K562 (cell line): Measurements from ENCODE around the gene STMP1. TPM values are rescaled to one million over a fixed set of nuclear protein-coding genes. Genes with fewer than 3 reads are reported as not detected.

Source experiments
- ZNF253 ChIP-seq: fragments of 250-450 bp; sonication (Bioruptor Pico); conservative IDR thresholded peaks from 2 replicates; pipeline ENCODE4 v1.6.1; 2021; ENCODE audit warnings: mild to moderate bottlenecking
- polyA plus RNA-seq, 8 experiments: library from polyadenylated mRNA; depleted of rRNA in 4 of 8; stranded (reverse) in 5 of 8; unstranded in 3 of 8; fragments of >200 nt; fragmentation: Nextera tagmentation in 2 of 8; fragmentation: Illumina TruSeq in 1 of 8; extraction: Ambion mirVana in 2 of 8; extraction: Trizol in 1 of 8; gene quantifications; 2 replicates each; pipeline versions ENCODE4 v1.2.1 to v1.2.3, GENCODE V29; 2011 to 2014; ENCODE audit warnings: inconsistent platforms in 1 of 8, missing spikeins in 1 of 8
- total RNA-seq, 7 experiments: library from RNA; depleted of rRNA in 6 of 7; stranded (reverse); fragments of >200 nt in 6 of 7; fragmentation: Illumina TruSeq in 2 of 7; extraction: Trizol in 2 of 7; gene quantifications; 2 replicates each; pipeline versions ENCODE4 v1.2.1 to v1.2.3, GENCODE V29; 2011 to 2021; ENCODE audit warnings: low replicate concordance in 1 of 7
- TF ChIP-seq, protein P1 (sequence below): fragments of 450-650 bp; IDR thresholded peaks from 2 replicates; pipeline ENCODE4 v1.6.1; 2016; ENCODE audit warnings: low read depth

The STMP1 gene
- total and polyA plus RNA-seq, 9 of the 15 experiments (the other 6 are each of a cell fraction or from before 2014, with no cell fraction given), result 10.6 to 249 (median 56.8) TPM

DNA sequence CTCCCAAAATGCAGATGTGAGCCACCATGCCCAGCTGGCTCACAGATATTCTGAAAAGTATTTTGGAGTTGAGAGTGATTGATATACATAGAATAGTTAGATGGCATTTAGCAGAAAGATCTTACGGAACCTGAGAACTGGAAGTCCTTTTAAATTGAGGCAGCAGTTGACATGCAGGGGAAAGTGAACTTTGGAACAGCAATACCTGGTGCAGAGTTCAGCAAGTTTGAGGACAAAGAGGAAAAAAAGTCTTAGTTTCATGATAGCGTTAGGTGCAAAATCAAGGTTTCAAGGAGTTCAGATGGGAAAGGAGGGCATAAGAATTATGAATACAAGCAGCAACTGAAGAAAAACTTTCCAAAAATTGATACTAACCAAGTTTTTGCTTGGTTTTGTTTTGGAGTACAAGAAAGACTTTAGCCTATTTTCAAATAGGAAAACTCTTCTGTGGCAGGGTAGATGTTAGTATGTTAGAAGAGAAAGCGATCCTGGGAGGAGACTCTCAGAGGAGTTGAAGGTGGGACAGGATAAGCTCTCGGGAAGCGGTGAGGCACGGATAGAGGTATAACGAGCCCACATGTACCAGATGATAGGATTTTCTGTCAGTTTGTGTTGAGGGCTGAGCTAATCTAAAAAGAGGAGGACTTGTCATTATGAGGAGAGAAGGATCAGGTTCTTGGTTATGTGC, 28.0 kb upstream of the STMP1 start (continued):
- TF ChIP-seq, protein P1, sequence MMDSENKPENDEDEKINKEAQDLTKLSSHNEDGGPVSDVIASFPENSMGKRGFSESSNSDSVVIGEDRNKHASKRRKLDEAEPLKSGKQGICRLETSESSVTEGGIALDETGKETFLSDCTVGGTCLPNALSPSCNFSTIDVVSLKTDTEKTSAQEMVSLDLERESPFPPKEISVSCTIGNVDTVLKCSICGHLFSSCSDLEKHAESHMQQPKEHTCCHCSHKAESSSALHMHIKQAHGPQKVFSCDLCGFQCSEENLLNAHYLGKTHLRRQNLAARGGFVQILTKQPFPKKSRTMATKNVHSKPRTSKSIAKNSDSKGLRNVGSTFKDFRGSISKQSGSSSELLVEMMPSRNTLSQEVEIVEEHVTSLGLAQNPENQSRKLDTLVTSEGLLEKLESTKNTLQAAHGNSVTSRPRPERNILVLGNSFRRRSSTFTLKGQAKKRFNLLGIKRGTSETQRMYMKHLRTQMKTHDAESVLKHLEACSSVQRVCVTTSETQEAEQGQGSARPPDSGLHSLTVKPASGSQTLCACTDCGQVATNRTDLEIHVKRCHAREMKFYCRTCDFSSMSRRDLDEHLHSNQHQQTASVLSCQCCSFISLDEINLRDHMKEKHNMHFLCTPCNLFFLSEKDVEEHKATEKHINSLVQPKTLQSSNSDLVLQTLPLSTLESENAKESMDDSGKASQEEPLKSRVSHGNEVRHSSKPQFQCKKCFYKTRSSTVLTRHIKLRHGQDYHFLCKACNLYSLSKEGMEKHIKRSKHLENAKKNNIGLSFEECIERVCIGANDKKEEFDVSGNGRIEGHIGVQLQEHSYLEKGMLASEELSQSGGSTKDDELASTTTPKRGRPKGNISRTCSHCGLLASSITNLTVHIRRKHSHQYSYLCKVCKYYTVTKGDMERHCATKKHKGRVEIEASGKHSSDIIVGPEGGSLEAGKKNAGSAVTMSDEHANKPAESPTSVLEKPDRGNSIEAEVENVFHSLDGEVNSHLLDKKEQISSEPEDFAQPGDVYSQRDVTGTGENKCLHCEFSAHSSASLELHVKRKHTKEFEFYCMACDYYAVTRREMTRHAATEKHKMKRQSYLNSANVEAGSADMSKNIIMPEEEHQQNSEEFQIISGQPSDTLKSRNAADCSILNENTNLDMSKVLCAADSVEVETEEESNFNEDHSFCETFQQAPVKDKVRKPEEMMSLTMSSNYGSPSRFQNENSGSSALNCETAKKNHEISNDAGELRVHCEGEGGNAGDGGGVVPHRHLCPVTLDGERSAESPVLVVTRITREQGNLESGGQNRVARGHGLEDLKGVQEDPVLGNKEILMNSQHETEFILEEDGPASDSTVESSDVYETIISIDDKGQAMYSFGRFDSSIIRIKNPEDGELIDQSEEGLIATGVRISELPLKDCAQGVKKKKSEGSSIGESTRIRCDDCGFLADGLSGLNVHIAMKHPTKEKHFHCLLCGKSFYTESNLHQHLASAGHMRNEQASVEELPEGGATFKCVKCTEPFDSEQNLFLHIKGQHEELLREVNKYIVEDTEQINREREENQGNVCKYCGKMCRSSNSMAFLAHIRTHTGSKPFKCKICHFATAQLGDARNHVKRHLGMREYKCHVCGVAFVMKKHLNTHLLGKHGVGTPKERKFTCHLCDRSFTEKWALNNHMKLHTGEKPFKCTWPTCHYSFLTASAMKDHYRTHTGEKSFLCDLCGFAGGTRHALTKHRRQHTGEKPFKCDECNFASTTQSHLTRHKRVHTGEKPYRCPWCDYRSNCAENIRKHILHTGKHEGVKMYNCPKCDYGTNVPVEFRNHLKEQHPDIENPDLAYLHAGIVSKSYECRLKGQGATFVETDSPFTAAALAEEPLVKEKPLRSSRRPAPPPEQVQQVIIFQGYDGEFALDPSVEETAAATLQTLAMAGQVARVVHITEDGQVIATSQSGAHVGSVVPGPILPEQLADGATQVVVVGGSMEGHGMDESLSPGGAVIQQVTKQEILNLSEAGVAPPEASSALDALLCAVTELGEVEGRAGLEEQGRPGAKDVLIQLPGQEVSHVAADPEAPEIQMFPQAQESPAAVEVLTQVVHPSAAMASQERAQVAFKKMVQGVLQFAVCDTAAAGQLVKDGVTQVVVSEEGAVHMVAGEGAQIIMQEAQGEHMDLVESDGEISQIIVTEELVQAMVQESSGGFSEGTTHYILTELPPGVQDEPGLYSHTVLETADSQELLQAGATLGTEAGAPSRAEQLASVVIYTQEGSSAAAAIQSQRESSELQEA, result no peak
- no peak for TF ChIP-seq ZNF253
- TF ChIP-seq, all 486 proteins: peak for 0
